HG03066 (cell line): Measurements from ENCODE around the gene PARS2.
"Not testable (repeated sequence)": the region's sequence is repeated elsewhere in the genome, so short reads cannot be mapped to it uniquely, and the experiment has no call there.

ENCODE experiments used
- ATAC-seq: cut with Tn5 transposase; IDR thresholded peaks from one replicate; pipeline ENCODE4 v1.9.1; 2021; ENCODE audit warnings: low read depth; ENCODE audit not compliant: unreplicated experiment

The PARS2 gene

DNA sequence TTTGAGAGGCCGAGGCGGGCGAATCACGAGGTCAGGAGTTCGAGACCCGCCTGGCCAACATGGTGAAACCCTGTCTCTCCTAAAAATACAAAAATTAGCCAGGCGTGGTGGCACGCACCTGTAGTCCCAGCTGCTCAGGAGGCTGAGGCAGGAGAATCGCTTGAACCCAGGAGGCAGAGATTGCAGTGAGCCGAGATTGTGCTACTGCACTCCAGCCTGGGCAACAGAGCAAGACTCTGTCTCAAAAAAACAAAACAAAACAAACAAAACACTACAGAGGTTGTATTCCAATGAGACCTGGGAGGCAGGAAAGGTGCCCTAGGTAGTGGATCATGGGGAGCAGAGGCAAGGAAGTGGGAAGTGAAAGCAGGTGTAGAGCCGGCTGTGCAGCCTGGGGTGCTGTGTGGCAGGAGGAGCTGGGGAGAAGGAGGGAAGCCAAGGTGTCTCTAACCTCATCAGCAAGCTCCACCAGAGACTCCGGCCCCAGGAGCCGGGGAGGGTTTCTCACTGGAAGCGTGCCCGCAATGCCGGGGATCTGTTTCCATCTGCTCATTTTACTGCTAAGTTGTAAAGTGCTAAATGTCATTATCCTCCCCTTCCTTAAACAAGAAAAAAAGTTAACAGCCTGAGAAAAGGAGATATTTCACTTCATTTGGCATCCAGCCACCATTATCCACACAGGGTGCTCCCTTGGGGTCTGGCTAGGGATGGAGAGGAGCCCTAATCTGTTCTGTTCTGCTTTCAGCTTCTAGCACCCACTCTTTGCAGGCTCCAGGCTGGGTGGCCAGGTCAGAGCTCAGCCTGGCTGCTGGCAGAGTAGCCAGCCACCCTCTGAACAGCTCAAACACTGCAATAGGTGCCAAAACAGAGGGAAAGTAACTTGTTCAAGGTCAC lies 11.8 kb upstream of the PARS2 start:
- ATAC-seq = not testable (repeated sequence)

DNA sequence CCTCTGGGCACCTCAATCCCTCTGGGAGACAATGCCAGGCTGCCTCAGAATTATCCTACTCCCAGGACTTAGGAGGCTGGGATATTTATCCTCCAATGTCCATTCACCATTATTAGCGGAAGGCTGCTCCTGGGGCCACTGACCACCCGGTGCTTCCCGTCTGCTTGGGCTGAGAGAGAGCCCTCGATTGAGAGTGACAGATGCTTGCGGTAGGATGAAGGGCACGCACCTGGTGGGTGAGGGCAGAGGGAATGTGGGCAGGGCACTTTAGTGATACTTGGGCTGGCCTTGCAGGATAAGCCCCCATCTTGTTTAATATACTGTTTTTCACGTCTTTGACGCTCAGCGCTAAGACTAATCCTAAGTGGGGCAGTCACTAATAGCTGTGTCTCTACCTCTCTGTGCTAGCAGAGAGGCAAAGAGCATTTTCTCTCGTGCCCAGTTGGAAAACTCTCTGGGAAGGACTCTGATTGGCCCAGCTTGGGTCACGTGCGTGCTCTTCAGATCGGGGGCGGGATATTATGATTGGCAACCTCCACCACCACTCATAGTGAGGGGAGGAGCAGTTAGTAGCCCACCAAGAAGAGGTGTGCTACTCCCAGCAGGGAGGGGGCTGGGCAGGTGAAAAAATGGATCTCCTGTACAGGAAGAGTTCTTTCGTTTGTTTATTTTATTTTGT lies 10.6 kb upstream of the PARS2 start:
- no peak for ATAC-seq

DNA sequence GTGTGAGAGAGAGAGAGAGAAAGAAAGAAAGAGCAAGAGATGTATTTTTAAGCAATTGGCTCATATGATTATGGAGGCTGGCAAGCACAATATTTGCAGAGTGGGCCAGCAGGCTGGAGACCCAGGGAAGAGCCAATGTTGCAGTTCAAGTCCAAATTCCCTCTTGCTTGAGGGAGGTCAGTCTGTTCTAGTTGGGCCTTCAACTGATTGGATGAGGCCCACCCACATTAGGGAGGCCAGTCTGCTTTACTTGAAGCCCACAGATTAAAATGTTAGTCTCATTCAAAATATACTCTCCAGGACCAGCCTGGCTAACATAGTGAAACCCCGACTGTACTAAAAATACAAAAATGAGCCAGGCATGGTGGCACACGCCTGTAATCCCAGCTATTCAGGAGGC lies 8.6 kb upstream of the PARS2 start:
- no peak for ATAC-seq

DNA sequence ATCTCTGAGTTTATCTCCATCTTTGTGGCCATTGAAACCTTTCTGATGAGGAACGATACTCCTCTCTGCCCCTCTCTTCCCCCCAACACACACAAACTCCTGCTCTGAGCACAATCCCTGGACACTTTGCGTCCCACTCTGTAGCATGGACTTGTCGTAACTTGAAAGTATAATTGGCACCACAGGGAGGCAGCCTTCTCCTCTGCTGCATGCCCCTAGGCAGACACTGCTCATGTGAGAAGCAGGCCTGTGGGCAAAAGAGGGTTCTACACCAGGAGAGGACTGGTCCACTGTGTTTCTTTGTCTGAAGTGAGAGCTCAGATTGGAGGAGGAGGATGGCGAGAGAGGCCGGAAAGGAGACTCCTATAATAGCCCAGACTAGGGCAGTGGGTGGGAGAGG lies 3.8 kb upstream of the PARS2 start:
- no peak for ATAC-seq

DNA sequence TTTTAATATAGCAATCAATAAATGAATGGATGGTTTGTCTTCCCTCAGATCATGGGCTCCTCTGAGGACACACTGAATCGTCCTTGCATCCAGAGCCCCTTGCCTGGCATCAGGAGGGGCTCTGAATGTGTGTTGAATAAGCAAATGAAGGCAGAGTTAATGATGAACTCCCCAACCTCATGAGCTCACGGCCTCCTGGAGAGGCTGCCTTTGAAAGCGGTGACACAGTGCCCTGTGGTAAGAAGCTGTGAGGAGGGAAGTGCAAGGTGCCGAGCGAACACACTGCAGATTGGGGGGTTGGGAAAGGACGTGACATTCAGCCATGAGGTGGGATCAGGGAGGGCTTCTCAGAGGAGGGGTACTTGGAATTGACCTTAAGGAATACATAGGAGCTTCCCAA lies 3.2 kb upstream of the PARS2 start:
- ATAC-seq = no peak

DNA sequence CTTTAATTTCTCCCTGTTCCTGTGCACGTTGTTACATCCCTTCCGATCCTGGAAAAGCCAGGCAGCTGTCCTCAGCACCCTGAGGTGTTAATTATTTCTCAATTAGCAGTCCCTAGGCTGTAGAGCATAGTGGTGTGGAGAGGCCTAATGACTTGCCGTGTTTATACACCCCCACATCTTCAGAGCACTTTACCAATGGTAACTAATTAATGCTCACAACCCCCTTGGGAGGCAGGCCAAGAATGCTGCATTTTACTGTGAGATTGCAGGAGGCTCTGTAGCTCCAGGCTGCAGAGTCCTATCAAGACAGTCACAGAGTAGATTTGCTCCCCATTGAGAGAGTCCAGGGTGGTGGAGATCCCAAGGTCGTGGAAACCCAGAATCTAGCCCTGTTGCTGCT lies 2.4 kb upstream of the PARS2 start:
- ATAC-seq = no peak

DNA sequence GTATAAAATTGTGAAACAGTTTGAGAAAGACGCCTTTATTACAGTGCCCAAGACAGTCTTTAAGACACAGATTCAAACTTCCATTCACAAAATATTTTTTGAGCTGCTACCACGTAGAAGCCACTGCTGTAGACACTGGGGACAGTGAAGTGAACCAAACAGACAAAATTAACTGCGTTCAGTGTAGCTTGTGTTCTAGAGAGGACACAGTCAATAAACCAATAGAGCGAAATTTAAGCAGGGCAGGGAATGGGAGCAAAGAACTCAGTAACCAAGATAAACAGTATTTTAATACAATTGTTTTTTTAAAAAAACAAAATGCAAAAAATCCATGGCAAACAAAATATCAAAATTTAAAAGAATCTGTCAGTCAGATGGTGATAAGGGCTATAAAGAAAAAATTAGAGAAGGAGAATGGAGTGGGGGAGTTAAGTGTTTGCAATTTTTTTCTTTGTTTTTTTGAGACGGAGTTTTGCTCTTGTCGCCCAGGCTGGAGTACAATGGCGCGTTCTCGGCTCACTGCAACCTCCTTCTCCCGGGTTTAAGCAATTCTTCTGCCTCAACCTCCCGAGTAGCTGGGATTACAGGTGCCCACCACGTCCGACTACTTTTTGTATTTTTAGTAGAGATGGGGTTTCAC lies 719 bp upstream of the PARS2 start:
- ATAC-seq = peak; percentile 15

DNA sequence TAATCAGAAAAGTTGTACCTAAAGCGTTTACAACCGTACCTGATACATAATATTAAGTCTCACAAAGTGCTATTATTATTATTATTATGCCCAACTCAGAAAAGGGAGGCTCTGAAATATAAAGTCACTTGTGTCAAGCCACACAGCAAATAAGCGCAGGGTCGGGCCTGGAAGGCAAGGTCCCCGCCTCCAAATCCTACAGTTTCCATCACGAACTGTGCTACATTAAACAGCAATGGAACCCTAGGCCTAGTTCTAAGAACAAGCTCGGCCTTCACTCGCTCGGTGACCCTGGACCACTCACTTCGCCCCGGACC lies 549 bp downstream of the PARS2 start:
- ATAC-seq = no peak

DNA sequence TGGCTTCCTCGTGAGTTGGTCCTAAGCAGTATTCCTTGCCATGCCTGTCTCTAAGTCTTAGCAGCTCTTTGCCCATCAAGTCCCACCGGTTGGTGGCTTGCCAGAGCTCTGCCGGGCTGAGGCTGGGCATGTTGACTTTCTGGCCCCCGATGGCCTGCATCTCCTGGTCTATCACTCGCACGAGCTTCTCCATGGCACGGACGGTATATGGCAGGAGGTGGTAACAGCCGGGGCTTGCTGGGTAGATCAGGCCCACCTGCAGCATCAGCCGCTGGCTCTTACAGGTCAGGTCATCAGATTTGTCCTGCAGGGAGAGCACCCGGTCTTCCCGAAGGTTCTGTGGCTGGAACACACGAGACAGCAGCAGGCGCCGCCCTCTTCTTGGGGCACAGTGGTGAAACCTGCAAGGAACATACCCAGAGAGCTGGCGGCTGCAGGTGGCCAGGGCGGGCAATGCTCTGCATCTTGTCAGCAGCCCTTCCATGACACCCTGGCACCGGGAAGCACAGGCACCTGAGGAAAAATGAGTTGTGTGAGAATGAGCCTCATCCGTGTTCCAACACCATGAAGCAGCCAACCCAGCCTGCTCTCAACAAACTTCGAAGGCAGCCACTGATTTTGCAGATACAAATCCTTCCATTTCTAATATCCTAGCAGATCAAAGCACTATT lies 5.5 kb downstream of the PARS2 start:
- ATAC-seq = no peak

DNA sequence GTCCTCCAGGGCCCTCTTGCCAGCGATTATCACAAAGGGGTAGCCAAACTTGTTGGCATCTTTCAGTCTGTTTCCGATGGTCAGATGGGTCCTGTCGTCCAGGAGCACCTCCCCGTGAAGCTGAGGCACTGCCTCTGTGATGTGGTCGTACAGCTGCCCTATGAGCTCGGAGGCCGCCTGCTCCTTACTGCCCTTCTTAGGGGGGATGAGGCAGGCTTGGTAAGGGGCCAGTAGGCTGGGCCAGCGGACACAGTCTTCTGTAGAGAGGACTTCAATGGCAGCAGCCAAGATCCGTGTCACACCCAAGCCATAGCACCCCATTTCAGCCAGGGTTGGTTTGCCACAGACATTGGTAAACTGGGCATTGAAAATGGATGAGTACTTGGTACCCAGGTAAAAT lies 6.5 kb downstream of the PARS2 start:
- ATAC-seq = no peak

DNA sequence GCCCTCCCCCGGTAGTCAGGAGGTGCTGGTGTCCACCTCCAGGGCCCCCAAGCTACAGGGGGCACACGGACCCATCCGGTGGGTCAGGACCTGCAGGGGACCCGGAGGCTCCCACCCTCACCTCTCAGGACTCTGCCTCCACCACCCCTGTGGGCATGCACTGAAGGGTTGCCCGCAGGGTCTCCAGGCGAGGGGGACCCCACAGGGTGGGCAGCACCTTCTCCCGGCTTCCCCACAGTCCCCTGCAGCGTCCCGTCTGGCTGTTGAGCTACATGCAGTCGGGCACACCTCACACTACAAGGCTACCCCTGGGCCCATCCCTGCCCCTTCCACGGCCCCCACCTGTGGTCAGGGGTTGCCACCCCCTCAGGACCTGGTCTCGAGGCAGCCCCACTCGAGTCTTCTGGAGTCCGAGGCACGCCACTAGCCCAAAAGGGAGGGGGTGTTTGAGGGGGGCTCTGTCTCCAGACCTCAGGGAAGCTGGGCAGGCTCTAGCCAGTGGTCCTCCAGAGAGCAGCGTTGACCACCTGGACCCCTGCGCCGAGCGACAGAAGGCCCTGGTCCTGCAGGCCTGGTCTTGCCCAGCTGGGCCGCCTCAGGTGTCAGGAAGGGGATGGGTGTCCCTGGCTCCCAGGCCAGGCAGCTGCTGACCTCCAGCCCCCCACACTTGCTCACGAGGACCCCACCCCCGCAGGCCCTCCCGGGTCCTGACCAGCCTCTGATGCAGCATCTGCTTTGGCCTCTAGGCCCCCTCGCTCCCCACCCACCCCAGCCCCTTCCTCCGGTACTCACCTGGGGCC lies 9.6 kb downstream of the PARS2 start:
- ATAC-seq = no peak

DNA sequence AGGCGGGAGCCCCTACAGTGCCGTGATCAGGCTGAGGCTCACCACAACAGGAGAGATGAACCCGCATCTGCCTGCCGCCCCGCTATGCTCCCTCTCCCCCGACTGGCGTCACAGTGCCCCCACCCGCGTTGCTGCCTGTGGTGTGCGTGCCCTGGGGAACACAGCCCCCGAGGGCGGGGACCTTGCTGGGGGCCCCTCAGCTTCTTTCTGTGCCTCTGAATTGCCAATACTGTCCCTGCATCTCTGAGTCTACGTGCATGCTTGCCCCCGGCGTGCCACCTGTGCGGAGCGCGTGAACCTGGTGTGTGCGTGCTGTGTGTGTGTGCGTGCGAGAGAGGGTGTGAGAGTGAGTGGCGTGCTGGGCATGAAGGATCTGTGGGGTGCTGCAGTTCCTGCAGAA lies 10.3 kb downstream of the PARS2 start:
- no peak for ATAC-seq

DNA sequence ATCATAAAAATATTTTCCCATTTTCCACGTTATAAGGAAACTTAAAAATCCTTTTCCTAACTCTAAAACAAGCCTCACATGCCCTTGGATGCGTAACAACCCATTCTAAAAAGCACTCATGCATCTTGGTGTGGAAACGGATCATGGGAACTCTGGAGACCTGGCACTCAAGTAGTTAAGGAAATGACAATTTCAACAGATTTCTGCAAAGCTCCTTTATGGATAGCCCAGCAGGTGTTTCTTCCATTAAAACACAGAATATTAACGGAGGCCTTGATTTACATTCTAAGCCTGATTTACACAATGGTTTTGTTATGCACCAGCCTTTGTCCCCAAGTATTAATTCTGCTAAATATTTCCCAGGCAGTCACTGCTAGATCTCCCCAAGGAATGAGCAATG lies 12.9 kb downstream of the PARS2 start:
- no peak for ATAC-seq

DNA sequence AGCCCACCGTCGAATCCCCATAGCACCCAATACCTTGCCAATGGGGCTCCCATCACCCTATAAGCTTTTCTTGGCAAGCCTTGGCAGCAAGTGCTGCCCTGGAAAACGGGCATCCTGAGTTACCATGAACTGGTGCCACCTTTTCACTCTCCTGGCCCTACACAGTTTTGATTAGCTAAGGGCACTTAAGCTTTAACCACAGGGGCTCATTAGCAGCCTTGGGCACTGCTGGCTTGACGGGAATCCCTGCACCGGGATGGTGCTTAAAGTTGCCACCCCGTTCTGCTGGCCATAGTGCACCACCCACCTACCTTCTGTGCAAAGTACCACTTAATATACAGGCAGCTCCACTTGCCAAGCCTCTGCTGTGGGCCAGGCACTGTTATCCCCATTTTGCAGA lies 13.7 kb downstream of the PARS2 start:
- ATAC-seq = no peak

DNA sequence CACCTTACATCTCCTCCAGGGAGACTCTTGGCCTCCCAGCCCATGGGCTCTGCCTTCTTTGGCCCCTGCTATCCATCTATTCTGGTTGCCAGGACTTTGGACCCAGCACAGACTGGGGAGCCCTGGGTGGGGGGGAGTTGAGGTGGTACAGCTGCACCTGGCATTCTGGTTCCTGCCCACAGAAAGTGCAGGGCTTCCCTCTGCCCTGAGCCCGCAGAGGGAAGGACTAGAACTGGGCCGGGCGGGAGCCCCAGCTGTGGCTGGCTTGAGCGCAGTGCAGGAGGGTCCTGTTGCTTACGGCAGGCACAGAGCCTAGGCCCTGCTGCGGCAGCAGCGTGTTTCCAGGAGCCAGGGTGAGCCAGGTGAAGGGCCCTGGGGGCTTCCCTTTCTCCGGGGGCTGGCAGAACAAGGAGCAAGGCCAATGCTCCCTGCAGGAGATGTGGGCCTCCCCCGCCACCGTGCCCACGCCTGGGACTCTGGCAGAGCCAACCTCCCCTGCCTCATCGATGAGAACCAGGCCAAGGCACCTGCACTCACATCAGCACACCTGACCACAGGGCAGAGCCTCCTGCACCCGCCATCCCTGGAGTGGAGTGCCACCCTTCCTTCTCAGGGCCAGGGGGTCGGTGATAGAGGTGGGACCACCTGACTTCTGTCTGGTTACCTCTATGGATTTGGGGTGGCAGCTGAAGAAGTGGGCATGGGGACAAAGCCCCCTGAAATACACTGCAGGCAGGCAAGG lies 16.1 kb downstream of the PARS2 start:
- no peak for ATAC-seq

DNA sequence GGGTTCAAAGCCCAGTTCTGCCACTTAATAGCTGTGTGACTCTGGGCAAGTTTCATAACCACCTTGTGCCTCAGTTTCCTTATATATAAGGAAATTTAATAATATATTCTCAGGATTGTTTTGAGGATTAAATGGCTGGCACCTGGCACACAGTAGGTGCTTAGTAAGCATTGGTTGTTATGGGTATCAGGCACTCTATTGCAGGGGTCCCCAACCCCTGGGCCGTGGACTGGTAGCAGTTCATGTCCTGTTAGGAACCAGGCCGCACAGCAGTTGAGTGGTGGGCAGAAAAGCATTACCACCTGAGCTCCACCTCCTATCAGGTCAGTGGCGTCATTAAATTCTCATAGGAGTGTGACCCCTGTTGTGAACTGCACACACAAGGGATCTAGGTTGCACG lies 18.5 kb downstream of the PARS2 start:
- ATAC-seq = no peak

DNA sequence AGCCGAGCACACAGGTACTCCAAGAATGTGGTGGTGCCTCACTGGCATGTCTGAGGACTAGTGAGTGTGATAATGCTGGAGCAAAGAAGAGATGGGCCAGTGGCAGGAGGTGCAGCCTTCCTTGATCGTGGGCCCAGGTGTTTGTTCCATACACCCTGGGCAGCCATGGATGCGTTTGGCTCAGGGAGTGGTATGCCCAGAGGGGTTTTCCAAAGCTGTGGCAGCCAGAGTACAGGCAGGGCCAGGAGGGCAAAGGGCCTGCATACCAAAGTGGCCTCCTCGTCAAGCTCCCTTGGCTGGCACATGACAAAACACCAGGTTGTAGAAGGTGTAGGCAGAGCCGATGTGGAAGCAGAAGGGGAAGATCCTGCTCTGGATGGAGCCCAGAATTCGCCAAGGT lies 19.0 kb downstream of the PARS2 start:
- ATAC-seq = no peak

DNA sequence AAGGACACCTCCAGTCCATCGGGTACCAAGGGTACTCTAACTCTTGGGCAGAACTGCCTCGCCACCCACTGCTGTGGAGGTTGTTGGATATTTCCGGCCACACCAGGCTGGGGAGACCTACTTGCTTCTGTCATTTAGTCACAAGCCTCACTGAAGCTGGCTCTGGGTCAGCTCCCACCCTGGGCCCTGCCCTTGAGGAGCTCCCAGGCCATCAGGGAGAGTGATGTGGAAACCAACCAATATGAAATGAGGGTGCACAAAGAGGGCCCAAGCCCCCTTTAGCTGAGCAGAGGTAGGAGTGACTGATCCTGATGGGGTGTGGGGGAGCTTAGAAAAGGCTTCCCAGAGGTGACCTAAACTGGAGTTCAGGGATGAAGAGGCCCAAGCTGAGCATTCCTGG lies 19.6 kb downstream of the PARS2 start:
- no peak for ATAC-seq

DNA sequence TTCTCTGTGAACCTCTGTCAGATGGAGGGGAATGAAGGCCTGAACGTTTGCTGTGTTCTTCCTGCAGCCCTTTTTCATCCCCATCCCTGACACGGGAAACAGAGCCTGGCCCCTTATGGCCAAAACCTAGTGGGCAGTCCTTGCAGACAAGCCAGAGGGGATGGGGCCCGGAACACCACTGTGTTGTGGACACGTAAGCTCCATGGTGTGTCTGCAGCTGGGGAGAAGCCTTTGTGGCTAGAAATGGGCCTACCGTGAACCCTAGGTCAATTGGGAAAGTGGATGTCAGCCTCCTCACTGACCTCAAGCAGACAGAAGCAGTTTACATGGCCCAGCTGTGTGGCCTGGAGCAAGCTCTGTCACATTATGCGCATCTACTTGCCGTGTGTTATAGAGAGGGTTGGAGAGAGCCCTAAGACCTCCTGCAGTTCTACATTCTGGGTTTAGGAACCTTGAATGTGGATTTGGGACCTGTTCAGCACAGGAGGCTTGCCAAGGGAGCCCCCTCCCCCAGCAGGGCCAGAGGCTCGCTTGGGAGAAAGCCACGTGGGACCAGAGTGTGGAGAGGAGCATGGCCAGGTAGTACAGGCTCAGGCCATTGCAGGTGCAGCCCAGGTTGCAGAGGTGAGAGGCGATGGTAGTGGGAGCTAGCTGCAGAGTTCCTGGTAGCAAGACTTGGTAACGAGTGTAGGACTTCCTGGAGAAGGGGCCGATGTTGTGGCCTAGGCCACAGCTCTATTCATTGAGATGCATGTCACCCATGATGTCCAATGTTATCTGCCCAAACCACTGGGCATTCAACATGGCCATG lies 20.7 kb downstream of the PARS2 start:
- no peak for ATAC-seq
